ENCODE data around the gene SLC27A4. TPM values are rescaled to one million over a fixed set of nuclear protein-coding genes. Genes with fewer than 3 reads are reported as not detected.
A peak's percentile ranks its signal among the peaks of the same experiment; 100 is the strongest.

The SLC27A4 gene
- 10 to 100 TPM; 14.3 to 34.3 (median 20.4) TPM for total RNA-seq

DNA sequence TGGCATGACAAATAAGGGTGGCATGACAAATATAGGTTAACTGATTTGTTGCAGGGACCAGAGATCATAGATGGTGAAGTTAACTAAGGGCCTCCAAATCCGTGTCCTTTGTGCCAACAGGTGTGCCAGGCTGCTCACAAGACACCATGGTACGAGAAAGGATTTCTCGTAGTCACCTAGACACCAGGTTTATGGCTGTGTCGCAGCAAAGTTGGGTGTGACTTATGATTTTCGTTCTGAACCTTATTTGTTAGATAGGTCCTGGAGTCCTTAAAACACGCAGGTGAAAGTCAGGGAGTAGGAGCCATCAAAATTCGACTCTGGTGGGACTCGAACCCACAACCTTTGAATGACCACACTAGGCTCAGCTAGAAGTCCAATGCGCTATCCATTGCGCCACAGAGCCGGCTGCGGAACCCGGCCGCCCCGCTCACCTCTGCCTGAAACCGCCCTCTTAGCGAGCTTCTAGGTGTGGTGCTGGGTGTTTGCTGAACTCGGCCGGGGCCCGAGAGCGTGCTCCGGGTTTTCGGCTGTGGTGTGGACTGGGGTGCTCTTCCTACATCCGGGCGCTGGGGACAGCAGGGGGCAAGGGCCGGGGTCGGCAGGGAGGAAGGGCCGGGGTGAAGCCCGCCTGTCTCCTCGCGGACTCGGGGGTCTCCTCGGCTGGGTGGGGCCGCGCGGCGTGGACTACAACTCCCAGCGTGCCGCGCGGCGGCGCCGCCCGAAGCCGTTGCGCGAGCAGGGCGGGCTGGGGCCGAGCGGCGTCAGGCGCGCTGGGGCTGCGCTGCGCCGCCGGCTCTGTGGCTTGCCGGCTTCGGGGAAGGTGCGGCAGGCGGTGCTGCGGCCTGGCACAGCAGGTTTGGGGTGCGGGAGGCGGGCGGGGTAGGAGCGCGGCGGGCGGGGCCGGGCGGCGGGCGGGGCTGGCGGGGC is at the start of gene SLC27A4:
SLC27A4 (plus strand) TSS at position 767 of the 930 bp plus-strand sequence. CDS start 2,606 bp downstream, outside the sequence.
- peak within 1 kb of the TSS; percentile 27 to 88 (median 86) for H3K27ac ChIP-seq
- TF ChIP-seq EP300 (IDR thresholded peaks at IDR 0.05), result no peak
- TF ChIP-seq, protein P1, sequence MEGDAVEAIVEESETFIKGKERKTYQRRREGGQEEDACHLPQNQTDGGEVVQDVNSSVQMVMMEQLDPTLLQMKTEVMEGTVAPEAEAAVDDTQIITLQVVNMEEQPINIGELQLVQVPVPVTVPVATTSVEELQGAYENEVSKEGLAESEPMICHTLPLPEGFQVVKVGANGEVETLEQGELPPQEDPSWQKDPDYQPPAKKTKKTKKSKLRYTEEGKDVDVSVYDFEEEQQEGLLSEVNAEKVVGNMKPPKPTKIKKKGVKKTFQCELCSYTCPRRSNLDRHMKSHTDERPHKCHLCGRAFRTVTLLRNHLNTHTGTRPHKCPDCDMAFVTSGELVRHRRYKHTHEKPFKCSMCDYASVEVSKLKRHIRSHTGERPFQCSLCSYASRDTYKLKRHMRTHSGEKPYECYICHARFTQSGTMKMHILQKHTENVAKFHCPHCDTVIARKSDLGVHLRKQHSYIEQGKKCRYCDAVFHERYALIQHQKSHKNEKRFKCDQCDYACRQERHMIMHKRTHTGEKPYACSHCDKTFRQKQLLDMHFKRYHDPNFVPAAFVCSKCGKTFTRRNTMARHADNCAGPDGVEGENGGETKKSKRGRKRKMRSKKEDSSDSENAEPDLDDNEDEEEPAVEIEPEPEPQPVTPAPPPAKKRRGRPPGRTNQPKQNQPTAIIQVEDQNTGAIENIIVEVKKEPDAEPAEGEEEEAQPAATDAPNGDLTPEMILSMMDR (IDR thresholded peaks at IDR 0.05), result peak in 2 of 4 experiments; percentile 10 to 31
- TF ChIP-seq POLR2A (IDR thresholded peaks at IDR 0.05), result peak in 1 of 2 donors; percentile 20

DNA sequence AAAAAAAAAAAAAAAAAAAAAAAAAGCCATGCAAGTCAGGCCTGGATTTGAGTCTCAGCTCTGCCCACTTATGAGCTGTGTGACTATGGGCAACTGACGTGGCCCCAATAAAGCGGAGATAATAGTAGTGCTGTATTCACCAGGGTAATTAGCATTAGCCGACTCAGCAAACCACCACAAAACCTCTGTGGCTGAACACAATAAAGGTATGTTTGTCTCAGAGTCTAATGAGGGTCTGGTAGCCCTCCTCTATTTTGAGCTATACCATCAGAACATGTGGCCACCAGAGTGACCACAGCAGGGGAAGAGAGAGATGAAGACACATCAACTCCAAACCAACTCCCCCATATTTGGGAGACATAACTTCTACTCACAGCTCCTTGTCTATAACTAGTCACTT is 48.3 kb upstream of the SLC27A4 start:
- 82 to 100% methylated on average over 2 to 3 of the region's 3 CpGs for WGBS, 2 donors (ENCODE audit: low coverage in 1 of 2)
- no peak overlapping the region for H3K27ac ChIP-seq
- no peaks in the 10 kb centered on the region for H3K9me3 ChIP-seq
- H3K4me1 ChIP-seq, result peaks cover 0 to 6% (median 0%) of the 10 kb centered on the region in 3 donors
- H3K4me3 ChIP-seq, result no peak overlapping the region
- no peak for ATAC-seq
- no peak for TF ChIP-seq EP300 (IDR thresholded peaks at IDR 0.05)
- TF ChIP-seq, protein P1 (IDR thresholded peaks at IDR 0.05), result no peak
- no peak for TF ChIP-seq POLR2A (IDR thresholded peaks at IDR 0.05)
- TF ChIP-seq POLR2AphosphoS5 (IDR thresholded peaks at IDR 0.05), result no peak
- H3K27me3 ChIP-seq, result no peaks in the 10 kb centered on the region
- peaks cover 0 to 47% of the 10 kb centered on the region in 2 donors for H3K36me3 ChIP-seq

More for the DNA sequence above, at the start of gene SLC27A4:
- Histone ChIP-seq H3K27me3 (no peaks in the 10 kb centered on the region), H3K4me3 (peak within 1 kb of the TSS; percentile 80 to 92), H3K36me3 (peaks cover 0 to 30% of the 10 kb centered on the region in 2 donors), H3K4me1 (peaks cover 0 to 24% (median 4%) of the 10 kb centered on the region in 3 donors), H3K9me3 (no peaks in the 10 kb centered on the region)
- 60 to 61% methylated on average over 3 to 5 of the region's 75 CpGs for WGBS, 2 donors (ENCODE audit: low coverage in 1 of 2)
- ATAC-seq, result peak; percentile 95

DNA sequence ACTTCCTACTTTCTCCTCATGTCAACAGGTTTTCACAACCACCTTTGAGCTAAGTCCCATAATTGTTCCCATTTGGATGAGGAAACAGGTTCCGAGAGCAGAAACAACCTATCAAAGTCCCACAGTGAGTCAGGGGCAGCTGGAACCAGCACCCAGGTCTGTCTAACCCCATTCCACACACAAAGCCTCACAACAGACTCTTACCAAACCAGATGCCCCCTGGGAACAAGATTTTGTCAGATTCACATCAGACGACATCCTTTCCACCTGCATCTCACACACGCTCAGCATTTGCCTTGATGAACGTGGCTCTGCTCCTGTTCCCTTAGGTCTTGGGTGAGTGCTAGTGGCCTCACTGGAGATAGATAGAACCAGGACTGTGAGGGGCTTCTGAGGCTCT is 47.2 kb upstream of the SLC27A4 start:
- Histone ChIP-seq H3K9me3 (no peaks in the 10 kb centered on the region), H3K4me1 (peaks cover 0 to 6% (median 0%) of the 10 kb centered on the region in 3 donors), H3K36me3 (peaks cover 0 to 37% of the 10 kb centered on the region in 2 donors), H3K4me3 (no peak overlapping the region), H3K27me3 (no peaks in the 10 kb centered on the region), H3K27ac (no peak overlapping the region)
- WGBS, 2 donors (ENCODE audit: low coverage in 1 of 2), result 92 to 95% methylated on average over 2 to 3 of the region's 4 CpGs
- ATAC-seq, result no peak
- TF ChIP-seq EP300 (IDR thresholded peaks at IDR 0.05), result no peak
- no peak for TF ChIP-seq POLR2AphosphoS5 (IDR thresholded peaks at IDR 0.05)
- TF ChIP-seq, protein P1 (IDR thresholded peaks at IDR 0.05), result no peak
- TF ChIP-seq POLR2A (IDR thresholded peaks at IDR 0.05), result no peak

- no peak overlapping the region for H3K27ac ChIP-seq
- H3K36me3 ChIP-seq, result peaks cover 0 to 27% of the 10 kb centered on the region in 2 donors
- H3K4me3 ChIP-seq, result no peak overlapping the region
- H3K9me3 ChIP-seq, result no peaks in the 10 kb centered on the region
- no peak for ATAC-seq
- peaks cover 0 to 6% (median 0%) of the 10 kb centered on the region in 3 donors for H3K4me1 ChIP-seq
- 72% methylated on average over 3 of the region's 4 CpGs; no CpG with 5 or more reads in 1 of the 2 donors for WGBS, 2 donors (ENCODE audit: low coverage in 1 of 2)
- H3K27me3 ChIP-seq, result no peaks in the 10 kb centered on the region
- no peak for TF ChIP-seq POLR2A (IDR thresholded peaks at IDR 0.05)
- TF ChIP-seq EP300 (IDR thresholded peaks at IDR 0.05), result no peak
- no peak for TF ChIP-seq POLR2AphosphoS5 (IDR thresholded peaks at IDR 0.05)
- TF ChIP-seq, protein P1 (IDR thresholded peaks at IDR 0.05), result no peak
Observed at GRCh38 chr9:128294142-128294541, 46.2 kb upstream of the SLC27A4 start.
